Natural killer cell (primary cell): Measurements from ENCODE around the gene IPO8. TPM values are rescaled to one million over a fixed set of nuclear protein-coding genes. Genes with fewer than 3 reads are reported as not detected.

ENCODE experiments used
- ATAC-seq, 3 donors: fragments of 150-1000 bp in 2 of 3; fragments of 200-7000 bp in 1 of 3; cut with Tn5 transposase; 1 replicate in 1 of 3; 2 replicates in 2 of 3; pipeline ENCODE4 v1.10.0; 2021; ENCODE audit warnings: mild to moderate bottlenecking in 2 of 3, moderate library complexity in 2 of 3
- DNase-seq, 2 donors: peaks; one replicate each; pipeline versions ENCODE4 v3.0.0 to v3.0.0-alpha.2; 2013 to 2021; ENCODE audit warnings: mixed read lengths in 1 of 2
- H3K27ac ChIP-seq: one replicate; pipeline ENCODE4 v1.5.1; 2013; ENCODE audit warnings: mild to moderate bottlenecking, low read length
- H3K27me3 ChIP-seq: one replicate; pipeline ENCODE4 v1.6.1; 2013; ENCODE audit warnings: low read length; ENCODE audit not compliant: control insufficient read depth, insufficient read depth
- H3K36me3 ChIP-seq: one replicate; pipeline ENCODE4 v1.6.1; 2013; ENCODE audit warnings: low read length; ENCODE audit not compliant: control insufficient read depth, insufficient read depth
- H3K4me1 ChIP-seq: one replicate; pipeline ENCODE4 v1.6.1; 2013; ENCODE audit warnings: low read length; ENCODE audit not compliant: control insufficient read depth, insufficient read depth
- H3K4me3 ChIP-seq: one replicate; pipeline ENCODE4 v1.5.1; 2013; ENCODE audit warnings: low read length
- H3K9me3 ChIP-seq: one replicate; pipeline ENCODE4 v1.6.1; 2013; ENCODE audit warnings: low read length; ENCODE audit not compliant: control insufficient read depth, insufficient read depth
- H3K27ac Mint-ChIP-seq, 2 donors: one replicate each; pipeline ENCODE4 v1.8.0; 2022; ENCODE audit warnings: mild to moderate bottlenecking in 2 of 2, mixed read lengths in 2 of 2, moderate library complexity in 1 of 2
- H3K27me3 Mint-ChIP-seq, 2 donors: one replicate each; pipeline ENCODE4 v1.8.0; 2022; ENCODE audit warnings: low read depth in 2 of 2, mixed read lengths in 2 of 2
- H3K36me3 Mint-ChIP-seq: one replicate; pipeline ENCODE4 v1.8.0; 2022; ENCODE audit warnings: mixed read lengths
- H3K4me1 Mint-ChIP-seq, 2 donors: one replicate each; pipeline ENCODE4 v1.8.0; 2022; ENCODE audit warnings: mixed read lengths in 2 of 2
- H3K4me3 Mint-ChIP-seq: one replicate; pipeline ENCODE4 v1.8.0; 2022; ENCODE audit warnings: mild to moderate bottlenecking, moderate library complexity, mixed read lengths
- H3K9me3 Mint-ChIP-seq, 2 donors: one replicate each; pipeline ENCODE4 v1.8.0; 2022; ENCODE audit warnings: mixed read lengths in 2 of 2
- CTCF ChIP-seq: fragments of 200-600 bp; IDR thresholded peaks from one replicate; pipeline ENCODE4 v1.8.0; 2022; ENCODE audit warnings: antibody characterized with exemption
- WGBS: methylation state at CpG from one replicate; pipeline ENCODE4 v1.1.7; 2013; ENCODE audit warnings: missing lambda C conversion rate; ENCODE audit not compliant: insufficient coverage; 5-methylcytosine and 5-hydroxymethylcytosine counted together
- intact Hi-C: fragments of 100-400 bp; cut with micrococcal nuclease; formaldehyde crosslinking; loops from one replicate; pipeline ENCODE4 v1.14.2; 2022
- total RNA-seq, 4 donors: library from RNA; stranded (reverse); fragments of 120-200 nt in 1 of 4; gene quantifications; one replicate each; pipeline versions ENCODE4 v1.2.3 to v1.2.4, GENCODE V29; 2013 to 2022

IPO8 gene
- total RNA-seq, 3 donors from 2014 or later (not counting 1 experiment from before 2014, with no cell fraction given): 42.6 to 54.8 (median 49.2) TPM

DNA sequence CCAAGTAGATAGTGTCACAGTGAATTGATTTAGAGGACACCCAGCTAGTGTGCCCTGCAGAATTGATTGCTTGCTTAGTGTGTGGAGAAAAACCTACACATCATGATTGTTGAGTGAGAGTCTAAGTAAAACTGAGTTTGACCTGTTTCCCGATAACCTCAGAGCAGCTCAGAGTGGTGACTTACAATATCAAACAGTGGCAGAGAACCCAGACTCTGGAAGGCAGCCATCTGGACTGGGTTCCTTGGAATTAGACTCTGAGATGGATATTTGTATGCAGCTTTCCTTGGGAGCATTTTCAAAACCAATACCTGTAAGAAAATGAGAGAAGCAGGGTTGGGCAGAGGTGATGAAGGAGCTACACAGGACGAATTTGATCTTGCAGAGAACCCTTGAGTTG is 109.8 kb downstream of the IPO8 start:
- no peaks in the 10 kb centered on the region for H3K36me3 ChIP-seq
- no peak overlapping the region for H3K4me3 ChIP-seq
- Mint-ChIP-seq H3K4me1 (no peaks in the 10 kb centered on the region), H3K27ac (no peak overlapping the region), H3K4me3 (no peak overlapping the region), H3K36me3 (no peaks in the 10 kb centered on the region), H3K27me3 (no peaks in the 10 kb centered on the region), H3K9me3 (peaks cover 2% of the 10 kb centered on the region in 2 donors)
- H3K4me1 ChIP-seq: no peaks in the 10 kb centered on the region
- no peaks in the 10 kb centered on the region for H3K27me3 ChIP-seq
- WGBS: 78% methylated on average over 2 of the region's 2 CpGs
- H3K27ac ChIP-seq: no peak overlapping the region
- intact Hi-C loops: no loop called here
- TF ChIP-seq CTCF: no peak
- DNase-seq: no peak
- H3K9me3 ChIP-seq: no peaks in the 10 kb centered on the region
- no peak for ATAC-seq

GRCh38 chr12:30582943-30583342 is 112.7 kb downstream of the IPO8 start:
- intact Hi-C loops: no loop called here
- no peak for DNase-seq
- no peak for ATAC-seq
- Mint-ChIP-seq H3K4me1 (no peaks in the 10 kb centered on the region), H3K9me3 (no peaks in the 10 kb centered on the region), H3K27ac (no peak overlapping the region), H3K27me3 (no peaks in the 10 kb centered on the region), H3K36me3 (no peaks in the 10 kb centered on the region), H3K4me3 (no peak overlapping the region)
- 88% methylated on average over 1 of the region's 1 CpG for WGBS
- Histone ChIP-seq H3K27ac (no peak overlapping the region), H3K9me3 (no peaks in the 10 kb centered on the region), H3K4me1 (no peaks in the 10 kb centered on the region), H3K36me3 (no peaks in the 10 kb centered on the region), H3K4me3 (no peak overlapping the region), H3K27me3 (no peaks in the 10 kb centered on the region)
- no peak for TF ChIP-seq CTCF

DNA sequence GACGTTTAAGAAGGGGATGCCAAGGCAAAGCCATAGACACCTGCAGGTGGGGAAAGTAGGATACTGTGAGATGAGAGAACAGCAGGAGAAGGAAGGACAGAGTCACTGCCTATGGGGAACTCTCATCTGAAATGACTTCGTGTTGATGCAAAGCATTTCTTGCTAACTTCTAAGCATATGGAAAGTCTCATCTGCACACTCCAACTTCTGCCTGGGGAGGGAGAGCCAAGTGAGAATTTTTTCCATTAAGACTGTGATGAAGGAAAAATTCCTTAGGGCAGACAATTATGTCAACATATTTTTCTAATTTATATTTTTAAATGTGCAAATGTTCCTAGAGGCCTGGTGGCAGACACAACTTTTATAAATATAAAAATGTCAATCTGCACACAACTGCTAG is 115.3 kb downstream of the IPO8 start:
- H3K27ac Mint-ChIP-seq: no peak overlapping the region
- no peak for TF ChIP-seq CTCF
- no peaks in the 10 kb centered on the region for H3K4me1 ChIP-seq

More for the DNA sequence above, 115.3 kb downstream of the IPO8 start:
- no peaks in the 10 kb centered on the region for H3K36me3 Mint-ChIP-seq
- intact Hi-C loops: no loop called here
- no peak overlapping the region for H3K4me3 Mint-ChIP-seq
- Histone ChIP-seq H3K27me3 (no peaks in the 10 kb centered on the region), H3K27ac (no peak overlapping the region), H3K9me3 (no peaks in the 10 kb centered on the region), H3K4me3 (no peak overlapping the region), H3K36me3 (no peaks in the 10 kb centered on the region)
- H3K9me3 Mint-ChIP-seq: no peaks in the 10 kb centered on the region
- WGBS: 86% methylated on average over 2 of the region's 2 CpGs
- DNase-seq (no peak), ATAC-seq (no peak)
- H3K27me3 Mint-ChIP-seq: no peaks in the 10 kb centered on the region
- H3K4me1 Mint-ChIP-seq: no peaks in the 10 kb centered on the region

Other genes with a start within 250 kb of the IPO8 start
- 10 to 100 TPM; 38.1 to 53.2 (median 38.7) TPM for gene CAPRIN2, start 59.1 kb upstream of the IPO8 start, total RNA-seq
- gene TSPAN11, start 230.9 kb upstream of the IPO8 start, total RNA-seq: not detected